GM12801 (cell line): ENCODE measurements around the gene SPN.

Source experiments
- CTCF ChIP-seq: IDR thresholded peaks from one replicate; pipeline ENCODE4 v1.5.1; 2011; ENCODE audit warnings: control low read depth; ENCODE audit not compliant: insufficient read length; ENCODE audit errors: extremely low read depth

Gene SPN

GRCh38 chr16:29698484-29699323 is 35.7 kb downstream of the SPN start:
- no peak for TF ChIP-seq CTCF

- no peak for TF ChIP-seq CTCF
Observed at GRCh38 chr16:29699324-29700219, 36.5 kb downstream of the SPN start.

- no peak for TF ChIP-seq CTCF
Observed at GRCh38 chr16:29700253-29700987, 37.4 kb downstream of the SPN start.

GRCh38 chr16:29701214-29701555 is 38.1 kb downstream of the SPN start:
- no peak for TF ChIP-seq CTCF

GRCh38 chr16:29702269-29702668 is 39.2 kb downstream of the SPN start:
- no peak for TF ChIP-seq CTCF

- TF ChIP-seq CTCF: no peak
Observed at GRCh38 chr16:29705030-29705429, 42.0 kb downstream of the SPN start.
